ENCODE measurements around the gene SLIT3.

GRCh38 chr5:169070413-169070812 is 230.5 kb downstream of the SLIT3 start:
- TF ChIP-seq, protein P1, sequence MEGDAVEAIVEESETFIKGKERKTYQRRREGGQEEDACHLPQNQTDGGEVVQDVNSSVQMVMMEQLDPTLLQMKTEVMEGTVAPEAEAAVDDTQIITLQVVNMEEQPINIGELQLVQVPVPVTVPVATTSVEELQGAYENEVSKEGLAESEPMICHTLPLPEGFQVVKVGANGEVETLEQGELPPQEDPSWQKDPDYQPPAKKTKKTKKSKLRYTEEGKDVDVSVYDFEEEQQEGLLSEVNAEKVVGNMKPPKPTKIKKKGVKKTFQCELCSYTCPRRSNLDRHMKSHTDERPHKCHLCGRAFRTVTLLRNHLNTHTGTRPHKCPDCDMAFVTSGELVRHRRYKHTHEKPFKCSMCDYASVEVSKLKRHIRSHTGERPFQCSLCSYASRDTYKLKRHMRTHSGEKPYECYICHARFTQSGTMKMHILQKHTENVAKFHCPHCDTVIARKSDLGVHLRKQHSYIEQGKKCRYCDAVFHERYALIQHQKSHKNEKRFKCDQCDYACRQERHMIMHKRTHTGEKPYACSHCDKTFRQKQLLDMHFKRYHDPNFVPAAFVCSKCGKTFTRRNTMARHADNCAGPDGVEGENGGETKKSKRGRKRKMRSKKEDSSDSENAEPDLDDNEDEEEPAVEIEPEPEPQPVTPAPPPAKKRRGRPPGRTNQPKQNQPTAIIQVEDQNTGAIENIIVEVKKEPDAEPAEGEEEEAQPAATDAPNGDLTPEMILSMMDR (conservative IDR thresholded peaks at IDR 0.05; ENCODE audit: low read depth, low read length): no peak
- no peak for TF ChIP-seq EZH2 (IDR thresholded peaks at IDR 0.05; ENCODE audit: low read length, unreplicated experiment)

All from PC-3 (cell line).